LNCaP clone FGC (cell line): ENCODE data around the gene CLPX.

Source experiments
- DNase-seq: peaks from one replicate; pipeline ENCODE4 v3.0.0-alpha.2; 2011; ENCODE audit warnings: low read depth
- H3K4me3 ChIP-seq: 2 replicates; pipeline ENCODE4 v1.5.1; 2011; ENCODE audit warnings: mild to moderate bottlenecking, low read depth, low read length, control low read depth
- CTCF ChIP-seq: IDR thresholded peaks from 2 replicates; pipeline ENCODE4 v1.5.1; 2012; ENCODE audit warnings: mild to moderate bottlenecking; ENCODE audit not compliant: control insufficient read depth, insufficient read depth; ENCODE audit errors: extremely low read depth

CLPX gene

GRCh38 chr15:65206750-65207149 lies 21.6 kb upstream of the CLPX start:
- no peak for TF ChIP-seq CTCF
- no peak for DNase-seq
- H3K4me3 ChIP-seq: no peak overlapping the region

- no peak overlapping the region for H3K4me3 ChIP-seq
- TF ChIP-seq CTCF: no peak
- no peak for DNase-seq
Observed at GRCh38 chr15:65204931-65205660, 20.0 kb upstream of the CLPX start.

DNA sequence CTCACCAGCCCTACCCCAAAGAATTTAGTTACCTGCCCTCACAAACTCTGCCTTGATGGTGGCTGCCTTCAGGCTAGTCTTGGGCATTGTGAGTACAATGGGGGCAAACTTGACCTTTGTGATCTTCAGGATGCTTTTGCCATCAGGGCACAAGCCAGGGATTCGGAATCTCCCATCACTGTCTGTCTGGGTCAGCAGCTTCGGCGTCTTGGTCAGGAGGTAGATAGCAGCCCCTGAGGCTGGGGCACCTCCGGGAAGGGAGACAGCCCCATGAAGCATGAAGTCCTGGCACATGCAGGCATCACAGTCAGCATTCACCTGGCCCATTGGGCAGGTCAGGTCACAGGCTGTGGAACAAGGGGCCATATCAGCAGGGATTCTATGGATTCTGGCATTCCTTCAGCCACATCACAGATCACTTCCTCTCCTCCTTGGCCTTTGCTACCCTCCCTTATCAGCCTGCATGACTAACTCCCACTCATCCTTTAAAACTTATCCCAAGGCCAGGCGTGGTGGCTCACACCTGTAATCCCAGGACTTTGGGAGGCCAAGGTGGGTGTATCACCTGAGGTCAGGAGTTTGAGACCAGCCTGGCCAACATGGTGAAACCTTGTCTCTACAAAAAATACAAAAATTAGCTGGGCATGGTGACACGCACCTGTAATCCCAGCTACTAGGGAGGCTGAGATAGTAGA lies 19.2 kb upstream of the CLPX start:
- H3K4me3 ChIP-seq: no peak overlapping the region
- no peak for TF ChIP-seq CTCF
- DNase-seq: no peak

DNA sequence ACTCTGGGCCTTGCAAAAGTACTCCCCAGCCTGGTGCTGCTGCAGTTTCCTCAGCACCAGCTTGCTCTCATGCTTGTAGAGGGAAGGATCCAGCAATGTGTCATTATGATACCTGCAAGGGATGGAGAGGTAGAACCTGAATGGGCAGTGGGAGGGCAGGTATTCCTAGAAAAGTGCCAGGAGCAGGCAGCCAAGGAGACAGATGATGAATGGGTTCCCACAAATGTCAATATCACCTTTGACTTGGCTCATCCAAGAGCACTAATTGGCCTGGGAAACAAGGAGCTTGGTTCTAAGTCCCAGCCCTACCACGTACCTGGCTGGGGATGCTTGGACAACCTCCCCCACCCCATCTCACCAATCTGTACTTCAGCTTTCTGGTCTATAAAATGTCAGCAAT lies 16.8 kb upstream of the CLPX start:
- H3K4me3 ChIP-seq: no peak overlapping the region
- no peak for TF ChIP-seq CTCF
- no peak for DNase-seq

GRCh38 chr15:65198571-65198970 lies 13.4 kb upstream of the CLPX start:
- DNase-seq: no peak
- no peak overlapping the region for H3K4me3 ChIP-seq
- TF ChIP-seq CTCF: no peak

GRCh38 chr15:65197337-65197645 lies 12.1 kb upstream of the CLPX start:
- no peak for DNase-seq
- TF ChIP-seq CTCF: no peak
- no peak overlapping the region for H3K4me3 ChIP-seq
